ENCODE results near the gene NPM1. TPM values are rescaled to one million over a fixed set of nuclear protein-coding genes. Genes with fewer than 3 reads are reported as not detected.

The NPM1 gene
- total RNA-seq, 1 donor from 2014 or later: 1,157 TPM

- H3K4me3 Mint-ChIP-seq (ENCODE audit: unreplicated experiment): no peak overlapping the region
- H3K27me3 Mint-ChIP-seq (ENCODE audit: unreplicated experiment): no peaks in the 10 kb centered on the region
- H3K36me3 Mint-ChIP-seq (ENCODE audit: unreplicated experiment): no peaks in the 10 kb centered on the region
- H3K27ac Mint-ChIP-seq (ENCODE audit: unreplicated experiment): no peak overlapping the region
- no peak for DNase-seq (ENCODE audit: extremely low spot score, unreplicated experiment)
- TF ChIP-seq CTCF (IDR thresholded peaks at IDR 0.05): no peak
- H3K4me1 Mint-ChIP-seq (ENCODE audit: unreplicated experiment): no peaks in the 10 kb centered on the region
- no peaks in the 10 kb centered on the region for H3K9me3 Mint-ChIP-seq (ENCODE audit: unreplicated experiment)
Observed at GRCh38 chr5:171431251-171431777, 43.7 kb downstream of the NPM1 start.

GRCh38 chr5:171432076-171432475 lies 44.4 kb downstream of the NPM1 start:
- no peak overlapping the region for H3K4me3 Mint-ChIP-seq (ENCODE audit: unreplicated experiment)
- no peak for TF ChIP-seq CTCF (IDR thresholded peaks at IDR 0.05)
- H3K36me3 Mint-ChIP-seq (ENCODE audit: unreplicated experiment): no peaks in the 10 kb centered on the region
- no peak overlapping the region for H3K27ac Mint-ChIP-seq (ENCODE audit: unreplicated experiment)
- H3K9me3 Mint-ChIP-seq (ENCODE audit: unreplicated experiment): no peaks in the 10 kb centered on the region
- no peaks in the 10 kb centered on the region for H3K4me1 Mint-ChIP-seq (ENCODE audit: unreplicated experiment)
- H3K27me3 Mint-ChIP-seq (ENCODE audit: unreplicated experiment): no peaks in the 10 kb centered on the region
- no peak for DNase-seq (ENCODE audit: extremely low spot score, unreplicated experiment)

DNA sequence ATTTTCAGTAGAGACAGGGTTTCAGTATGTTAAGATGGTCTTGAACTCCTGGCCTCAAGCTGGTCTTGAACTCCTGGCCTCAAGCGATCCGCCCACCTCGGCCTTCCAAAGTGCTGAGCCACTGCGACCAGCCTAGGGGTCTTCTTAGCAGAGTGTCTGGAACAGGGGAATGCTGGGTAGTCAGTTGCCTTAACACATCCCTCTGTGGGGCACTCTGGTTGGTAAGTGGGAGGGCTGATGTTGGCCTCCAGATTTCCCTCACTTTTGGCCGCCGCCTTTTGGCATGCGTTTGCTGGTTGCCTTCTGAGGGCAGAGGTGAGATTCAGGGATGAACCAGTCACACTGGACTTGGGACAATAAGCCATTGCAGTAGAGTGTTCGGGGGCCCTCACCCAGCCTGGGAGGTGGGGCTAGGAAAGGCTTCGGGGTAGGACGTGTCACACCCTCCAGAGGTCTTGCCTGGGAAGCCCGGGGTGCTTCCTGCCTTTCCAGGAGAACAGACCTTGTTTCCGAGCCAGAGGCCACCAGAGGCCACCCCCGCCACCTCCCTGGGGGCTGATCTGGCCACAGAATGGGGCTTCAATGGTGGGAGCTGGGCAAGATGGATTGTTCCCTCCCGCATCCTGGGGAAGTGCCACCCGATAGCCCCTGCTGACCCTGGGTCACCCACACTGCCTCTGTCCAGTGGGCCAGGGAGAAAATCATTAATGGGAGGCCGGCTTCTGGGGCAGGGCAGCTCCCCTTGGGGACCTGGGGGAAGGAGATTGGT lies 45.1 kb downstream of the NPM1 start:
- no peak overlapping the region for H3K27ac Mint-ChIP-seq (ENCODE audit: unreplicated experiment)

GRCh38 chr5:171433352-171433698 lies 45.7 kb downstream of the NPM1 start:
- Mint-ChIP-seq H3K27me3 (ENCODE audit: unreplicated experiment) (no peaks in the 10 kb centered on the region), H3K27ac (ENCODE audit: unreplicated experiment) (no peak overlapping the region), H3K36me3 (ENCODE audit: unreplicated experiment) (no peaks in the 10 kb centered on the region), H3K4me3 (ENCODE audit: unreplicated experiment) (no peak overlapping the region), H3K4me1 (ENCODE audit: unreplicated experiment) (no peaks in the 10 kb centered on the region), H3K9me3 (ENCODE audit: unreplicated experiment) (no peaks in the 10 kb centered on the region)
- no peak for TF ChIP-seq CTCF (IDR thresholded peaks at IDR 0.05)
- DNase-seq (ENCODE audit: extremely low spot score, unreplicated experiment): no peak

More for the DNA sequence above, 45.1 kb downstream of the NPM1 start:
- Mint-ChIP-seq H3K4me1 (ENCODE audit: unreplicated experiment) (no peaks in the 10 kb centered on the region), H3K4me3 (ENCODE audit: unreplicated experiment) (no peak overlapping the region), H3K9me3 (ENCODE audit: unreplicated experiment) (no peaks in the 10 kb centered on the region), H3K27me3 (ENCODE audit: unreplicated experiment) (no peaks in the 10 kb centered on the region), H3K36me3 (ENCODE audit: unreplicated experiment) (no peaks in the 10 kb centered on the region)
- no peak for DNase-seq (ENCODE audit: extremely low spot score, unreplicated experiment)
- no peak for TF ChIP-seq CTCF (IDR thresholded peaks at IDR 0.05)

DNA sequence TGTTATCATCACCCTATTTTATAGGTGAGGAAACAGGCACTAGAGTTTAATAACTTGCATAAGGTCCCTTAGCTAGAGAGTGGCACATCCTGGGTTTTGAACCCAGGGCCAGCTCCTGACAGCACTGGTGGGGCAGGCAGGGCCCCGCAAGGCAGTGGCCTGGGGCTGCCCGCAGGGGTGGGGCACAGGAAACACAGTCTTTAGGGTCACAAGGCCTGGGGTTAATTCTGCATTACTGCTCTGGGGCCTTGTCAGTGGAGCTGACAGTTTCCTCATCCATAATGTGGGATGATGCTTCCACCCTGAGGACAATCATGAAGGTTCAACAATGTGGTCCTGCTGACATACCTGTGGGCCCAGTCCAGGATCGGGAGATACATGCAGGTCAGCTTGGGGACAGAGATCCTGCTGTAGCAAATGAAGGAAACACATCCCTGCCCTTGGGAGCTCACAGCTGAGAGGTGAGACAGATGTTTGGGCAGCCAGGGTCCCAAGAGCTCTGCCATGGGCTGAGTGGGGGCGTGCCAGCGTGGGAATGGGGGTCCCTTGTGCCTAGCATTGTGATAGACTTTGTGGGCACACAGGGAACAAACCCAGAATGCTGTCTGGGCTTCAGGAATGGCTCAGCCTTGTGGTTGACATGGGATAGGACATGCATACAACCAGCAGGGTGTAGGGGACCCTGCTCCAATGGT lies 46.5 kb downstream of the NPM1 start:
- Mint-ChIP-seq H3K27ac (ENCODE audit: unreplicated experiment) (no peak overlapping the region), H3K9me3 (ENCODE audit: unreplicated experiment) (no peaks in the 10 kb centered on the region), H3K27me3 (ENCODE audit: unreplicated experiment) (no peaks in the 10 kb centered on the region), H3K4me3 (ENCODE audit: unreplicated experiment) (no peak overlapping the region), H3K36me3 (ENCODE audit: unreplicated experiment) (no peaks in the 10 kb centered on the region), H3K4me1 (ENCODE audit: unreplicated experiment) (peaks cover 4% of the 10 kb centered on the region)
- DNase-seq (ENCODE audit: extremely low spot score, unreplicated experiment): no peak
- no peak for TF ChIP-seq CTCF (IDR thresholded peaks at IDR 0.05)
